Embryonic facial prominence (tissue), 1 donor: ENCODE data around the gene PI4KA.
"Not testable (repeated sequence)": the region's sequence is repeated elsewhere in the genome, so short reads cannot be mapped to it uniquely, and the experiment has no call there.

Experiments
- DNase-seq: peaks from one replicate; pipeline ENCODE4 v3.0.0-alpha.2; 2016; ENCODE audit errors: extremely low spot score

Gene PI4KA

DNA sequence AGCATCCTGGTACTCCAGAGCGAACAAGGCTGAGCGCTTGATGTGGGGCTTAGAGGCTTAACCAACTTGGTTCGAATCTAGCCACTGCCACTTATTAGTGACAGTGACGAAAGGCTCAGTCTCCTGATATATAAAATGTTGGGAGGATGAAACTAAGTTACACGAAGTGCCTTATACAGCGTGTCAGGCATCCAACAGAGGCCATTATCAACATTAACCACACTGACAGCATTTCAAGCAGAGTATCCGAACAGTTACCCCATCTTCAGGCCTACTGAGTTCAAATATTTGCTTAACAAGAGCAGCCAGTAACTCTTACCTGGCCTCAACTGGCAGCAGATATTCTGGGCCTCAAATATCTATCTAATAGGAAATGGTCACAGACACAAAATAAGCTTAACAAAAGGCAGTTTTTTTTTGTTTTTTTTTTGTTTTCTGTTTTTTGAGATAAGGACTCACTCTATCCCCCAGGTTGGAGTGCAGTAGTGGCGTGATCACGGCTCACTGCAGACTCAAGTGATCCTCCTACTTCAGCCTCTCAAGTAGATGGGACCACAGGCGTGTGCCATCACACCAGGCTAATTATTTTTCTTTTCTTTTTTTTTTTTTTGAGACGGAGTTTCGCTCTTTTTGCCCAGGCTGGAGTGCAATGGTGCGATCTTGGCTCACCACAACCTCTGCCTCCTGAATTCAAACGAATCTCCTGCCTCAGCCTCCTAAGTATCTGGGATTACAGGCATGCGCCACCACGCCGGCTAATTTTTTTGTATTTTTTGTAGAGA lies 81.8 kb downstream of the PI4KA start:
- DNase-seq = no peak

GRCh38 chr22:20775342-20775895 lies 83.2 kb downstream of the PI4KA start:
- DNase-seq = no peak

GRCh38 chr22:20774882-20775281 lies 83.7 kb downstream of the PI4KA start:
- no peak for DNase-seq

GRCh38 chr22:20773793-20774212 lies 84.8 kb downstream of the PI4KA start, which contains the start of gene SERPIND1:
Gene SERPIND1, plus strand, starts transcription at chr22:20774113. Its CDS starts 5,200 bp downstream, at chr22:20779313.
- DNase-seq = no peak

DNA sequence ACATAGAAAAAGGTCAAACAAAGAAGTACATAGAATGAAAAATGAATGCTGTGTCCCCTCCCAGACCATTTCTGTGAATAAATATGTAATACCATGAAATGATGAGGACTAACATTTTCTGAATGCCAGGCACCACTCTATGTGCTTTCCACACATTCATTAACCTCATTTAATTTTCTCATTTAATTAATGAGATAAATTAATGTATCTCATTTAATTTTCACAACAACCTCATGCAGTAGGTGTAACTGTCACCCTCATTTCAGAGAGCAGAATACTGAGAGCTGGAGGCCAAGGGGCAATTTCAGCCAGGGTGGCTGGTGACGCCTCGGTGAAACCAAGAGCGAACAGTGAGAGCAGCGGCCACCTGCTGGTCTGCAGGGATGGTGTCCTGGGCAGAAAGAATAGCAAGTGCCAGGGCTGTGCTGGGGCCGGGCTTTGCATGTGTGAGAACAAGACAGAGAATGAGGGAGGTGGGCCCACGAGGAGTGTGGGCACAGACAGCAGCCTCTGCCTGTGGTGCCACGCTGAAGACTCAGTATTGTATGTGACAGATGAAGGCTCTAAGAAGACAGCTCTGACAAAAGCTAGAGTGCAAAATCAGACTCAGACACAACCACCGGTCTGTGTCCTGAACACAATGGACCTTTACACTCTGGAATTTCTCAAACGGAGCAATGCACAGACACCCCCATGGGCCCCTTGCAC lies 86.5 kb downstream of the PI4KA start:
- DNase-seq = no peak

- DNase-seq = not testable (repeated sequence)
These were observed 89.2 kb downstream of the PI4KA start for GRCh38 chr22:20769496-20769826.

- no peak for DNase-seq
These were observed 92.1 kb downstream of the PI4KA start for GRCh38 chr22:20766530-20766929.

- no peak for DNase-seq
These were observed 92.7 kb downstream of the PI4KA start for GRCh38 chr22:20765938-20766337.

- no peak for DNase-seq
These were observed 93.9 kb downstream of the PI4KA start for GRCh38 chr22:20764729-20765128.

- DNase-seq = no peak
These were observed 94.2 kb downstream of the PI4KA start for GRCh38 chr22:20764471-20764720.

- no peak for DNase-seq
These were observed 94.8 kb downstream of the PI4KA start for GRCh38 chr22:20763630-20764470.

- DNase-seq = no peak
These were observed 96.3 kb downstream of the PI4KA start for GRCh38 chr22:20762233-20762796.

DNA sequence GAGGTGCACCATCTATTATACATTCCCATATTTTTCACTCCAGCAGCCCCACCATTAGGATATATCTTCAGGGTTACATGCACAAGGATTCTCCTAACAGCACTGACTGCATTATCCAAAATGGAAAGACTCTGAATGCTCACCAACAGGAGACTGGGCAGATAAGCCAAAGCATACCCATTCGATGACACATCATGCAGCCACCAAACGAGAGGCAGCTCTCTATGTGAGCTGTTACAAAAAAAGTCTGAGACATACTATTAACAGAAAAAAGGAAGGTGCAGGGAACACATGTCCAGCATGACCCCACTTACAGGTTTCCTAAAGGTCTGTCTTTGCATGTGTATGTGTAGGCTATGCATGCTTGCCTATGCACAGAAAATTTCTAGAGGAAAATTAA lies 97.1 kb downstream of the PI4KA start:
- no peak for DNase-seq

- DNase-seq = no peak
These were observed 98.5 kb downstream of the PI4KA start for GRCh38 chr22:20760084-20760483.

DNA sequence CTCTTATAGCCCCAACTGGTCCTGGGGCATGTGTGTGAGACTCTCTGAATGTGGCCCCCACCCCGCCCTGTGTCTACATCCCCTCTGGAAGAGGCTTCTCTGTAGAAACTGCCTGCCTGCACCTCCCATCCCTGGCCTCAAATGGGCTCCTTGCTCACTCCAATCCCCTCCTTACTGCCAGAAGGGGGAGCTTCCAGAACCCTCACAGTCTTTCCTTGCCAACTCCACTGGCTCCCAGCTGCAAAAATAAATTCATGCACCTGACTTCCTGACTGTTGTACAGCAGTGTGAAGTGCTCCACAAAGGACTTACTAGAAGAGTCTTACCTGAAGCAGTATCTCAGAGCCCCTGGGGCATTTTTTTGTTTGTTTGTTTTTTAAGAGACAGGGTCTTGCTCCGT lies 99.9 kb downstream of the PI4KA start:
- DNase-seq = no peak

- no peak for DNase-seq
These were observed 101.8 kb downstream of the PI4KA start for GRCh38 chr22:20756846-20757245.

GRCh38 chr22:20752873-20753272 lies 105.7 kb downstream of the PI4KA start:
- DNase-seq = no peak

DNA sequence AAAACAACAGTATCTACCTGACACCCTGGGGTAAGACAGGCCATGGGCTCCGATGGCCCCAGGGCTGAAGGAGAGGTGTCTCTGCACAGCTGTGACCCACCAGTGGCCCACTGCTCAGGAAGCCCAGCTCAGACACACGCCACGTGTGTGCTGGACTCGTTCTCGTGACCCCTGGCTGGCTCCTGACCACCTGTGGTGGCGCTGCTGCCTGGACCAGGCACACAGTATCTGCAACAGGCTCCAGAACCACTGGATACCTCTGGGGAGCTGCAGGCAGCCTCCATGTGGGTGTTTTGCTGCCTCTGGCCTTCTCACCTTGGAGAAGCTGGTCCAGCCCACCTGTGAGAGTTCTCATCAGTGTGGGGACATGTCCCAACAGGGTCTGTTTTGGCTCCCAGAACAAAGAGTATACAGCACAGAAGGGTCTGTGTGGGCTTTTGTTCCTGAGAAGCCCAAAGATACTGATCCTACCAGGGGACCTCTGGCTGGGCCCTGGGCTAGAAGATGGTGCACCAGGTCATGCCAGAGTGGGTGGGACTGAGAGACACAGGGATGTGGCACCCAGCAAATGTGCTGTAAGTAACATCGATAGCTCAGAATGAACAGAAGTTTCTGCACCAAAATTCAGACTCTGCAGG lies 106.4 kb downstream of the PI4KA start:
- DNase-seq = no peak

- DNase-seq = no peak
These were observed 107.3 kb downstream of the PI4KA start for GRCh38 chr22:20751185-20751851.

DNA sequence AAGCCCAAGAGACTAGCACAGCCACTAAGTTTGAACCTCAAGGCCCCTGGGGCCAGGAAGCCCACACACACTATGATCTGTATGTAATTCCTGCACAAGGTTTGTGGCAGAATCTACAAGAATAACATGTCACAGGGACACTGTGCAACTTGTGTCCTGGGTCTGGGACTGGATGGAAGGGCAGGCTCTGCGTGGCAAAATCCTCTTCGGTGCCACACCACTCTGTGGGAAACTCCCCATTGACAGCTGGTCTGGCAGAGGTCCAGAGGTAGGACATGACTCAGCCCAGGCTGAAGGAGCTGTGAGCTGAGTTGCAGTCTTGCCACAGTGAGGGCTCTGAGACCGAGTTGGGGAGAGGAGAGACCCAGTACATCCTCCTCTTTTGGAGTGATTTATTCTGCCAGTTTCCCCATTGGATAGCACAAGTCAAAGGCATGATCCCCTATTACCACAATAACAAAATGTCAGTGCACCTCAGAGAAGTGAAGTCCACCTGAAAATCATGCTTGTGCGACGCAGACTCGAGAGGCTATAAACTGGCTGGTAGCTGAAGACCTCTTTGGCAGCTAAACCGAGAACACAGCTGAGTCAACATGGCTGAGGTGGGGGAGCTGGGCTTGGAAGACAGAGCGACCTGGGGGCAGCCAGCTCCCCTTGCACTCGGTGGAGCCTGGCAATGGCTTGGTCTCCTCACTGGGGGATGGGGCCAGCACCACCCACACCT lies 108.0 kb downstream of the PI4KA start:
- no peak for DNase-seq
